DMS 273 (cell line): ENCODE results near the gene ORC5.

Experiments
- DNase-seq: peaks from one replicate; lab custom pipeline; 2025; ENCODE audit not compliant: unreplicated experiment; lab: John Stamatoyannopoulos, UW

ORC5 gene

GRCh38 chr7:104130726-104131125 lies 77.1 kb downstream of the ORC5 start:
- no peak for DNase-seq

GRCh38 chr7:104127204-104127603 lies 80.6 kb downstream of the ORC5 start:
- peak; percentile 68 for DNase-seq

DNA sequence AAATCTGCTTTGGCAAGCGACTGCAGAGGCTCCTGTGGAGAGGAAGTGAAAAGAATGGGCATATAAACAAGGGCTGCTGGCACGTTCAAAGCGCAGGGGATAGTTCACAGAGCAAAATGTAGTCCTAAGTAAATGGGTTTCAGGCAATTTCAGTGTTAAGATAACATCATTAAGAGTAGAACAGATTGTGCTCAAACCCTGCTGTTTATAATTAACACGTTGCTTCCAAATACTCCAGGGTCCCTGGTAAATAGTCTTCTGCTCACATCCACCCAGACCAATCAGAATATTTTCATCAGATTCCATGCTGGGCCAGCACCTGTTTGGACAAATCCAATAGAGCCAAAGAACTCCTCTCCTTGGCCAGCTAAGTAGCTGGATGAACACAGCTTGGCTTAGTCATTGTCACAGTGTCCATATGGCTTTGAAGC lies 81.4 kb downstream of the ORC5 start:
- peak; percentile 98 for DNase-seq

GRCh38 chr7:104124893-104125477 lies 82.8 kb downstream of the ORC5 start:
- peak; percentile 28 for DNase-seq

DNA sequence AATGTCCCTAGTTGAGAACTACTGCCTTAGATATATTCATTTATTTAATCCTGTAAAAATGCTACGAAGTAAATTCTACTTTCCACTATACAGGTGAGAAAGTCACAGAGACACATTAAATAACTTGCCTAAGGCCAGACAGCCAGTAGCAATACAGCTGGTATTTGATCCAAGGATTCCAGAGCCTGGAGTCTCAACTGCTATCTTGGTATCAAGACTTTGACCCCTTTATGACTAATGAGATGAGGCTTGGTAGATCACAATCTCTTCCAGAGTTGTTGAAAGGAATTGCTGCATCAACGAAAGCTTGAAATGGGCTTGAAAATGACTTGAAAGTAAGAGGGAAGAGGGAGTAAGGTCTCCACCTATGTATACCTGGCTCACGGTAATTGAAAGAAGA lies 83.3 kb downstream of the ORC5 start:
- no peak for DNase-seq

DNA sequence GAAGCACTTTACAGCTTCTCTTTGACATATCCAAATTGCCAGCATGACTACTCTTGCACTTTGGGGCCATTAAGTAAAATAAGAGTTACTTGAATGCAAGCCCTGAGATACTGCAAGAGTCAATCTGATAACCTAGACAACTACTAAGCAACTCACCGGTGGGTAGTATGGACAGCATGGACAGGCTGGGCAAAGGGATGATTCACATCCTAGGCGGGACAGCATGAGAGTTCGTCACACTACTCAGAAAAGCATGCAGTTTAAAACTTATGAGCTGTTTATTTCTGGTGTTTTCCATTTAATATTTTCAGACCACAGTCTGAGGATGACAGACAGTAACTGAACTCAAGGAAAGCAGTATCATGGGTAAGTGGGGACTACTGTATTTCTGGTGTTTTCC lies 84.0 kb downstream of the ORC5 start:
- no peak for DNase-seq

DNA sequence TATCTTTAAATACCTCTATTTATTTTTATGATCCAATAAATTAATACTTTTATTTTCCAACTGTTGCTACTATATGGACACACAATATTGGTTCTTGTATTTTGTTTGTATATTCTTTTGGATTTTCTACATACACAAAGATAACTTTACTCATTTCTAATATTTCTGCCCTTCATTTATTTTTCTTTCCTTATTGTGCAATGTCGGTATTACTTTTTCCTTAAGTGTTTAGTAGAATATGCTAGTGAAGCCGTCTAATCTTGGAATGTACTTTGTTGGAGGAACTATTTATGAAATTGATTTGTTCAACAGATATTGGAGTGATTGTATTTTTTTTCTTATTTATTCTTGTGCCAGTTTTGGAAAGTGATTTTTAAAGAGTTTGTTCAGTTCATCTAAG lies 94.0 kb downstream of the ORC5 start:
- DNase-seq: no peak

DNA sequence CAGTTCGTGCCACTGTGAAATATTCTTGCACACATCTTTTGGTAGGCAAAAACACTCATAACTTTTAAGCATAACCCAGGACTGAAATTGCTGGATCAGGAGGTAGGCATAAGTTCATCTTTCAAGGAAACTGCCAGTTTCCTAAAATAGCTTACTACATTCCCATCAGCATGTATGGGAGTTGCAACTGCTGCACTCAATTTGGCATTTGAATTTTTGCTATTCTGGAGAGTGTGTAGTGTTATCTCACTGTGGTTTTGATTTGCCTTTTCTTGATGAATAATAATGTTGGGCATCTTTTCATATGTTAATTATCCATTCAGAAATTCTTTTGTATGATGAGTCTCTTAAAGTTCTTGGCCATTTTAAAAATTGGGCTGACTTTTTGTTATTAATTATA lies 95.2 kb downstream of the ORC5 start:
- DNase-seq: no peak

DNA sequence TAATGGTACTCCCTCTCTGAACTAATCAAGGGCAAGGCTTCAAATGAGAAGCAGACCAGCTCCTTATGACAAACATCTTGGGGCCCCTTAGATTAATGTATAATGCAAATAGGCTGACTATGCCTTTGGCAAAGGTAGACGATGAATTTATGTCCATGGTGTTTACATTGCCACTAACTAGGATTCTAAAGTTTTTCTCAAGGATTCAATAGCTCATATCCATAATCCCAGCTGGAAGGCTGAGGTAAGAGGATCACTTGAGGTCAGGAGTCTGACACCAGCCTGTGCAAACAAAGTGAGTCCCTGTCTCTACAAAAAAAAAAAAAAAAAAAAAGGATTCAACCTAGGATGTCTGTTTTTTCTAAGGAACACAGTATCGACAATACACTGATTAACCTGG lies 96.5 kb downstream of the ORC5 start:
- DNase-seq: peak; percentile 19

- peak; percentile 77 for DNase-seq
Measured at GRCh38 chr7:104106108-104106905, 101.5 kb downstream of the ORC5 start.

DNA sequence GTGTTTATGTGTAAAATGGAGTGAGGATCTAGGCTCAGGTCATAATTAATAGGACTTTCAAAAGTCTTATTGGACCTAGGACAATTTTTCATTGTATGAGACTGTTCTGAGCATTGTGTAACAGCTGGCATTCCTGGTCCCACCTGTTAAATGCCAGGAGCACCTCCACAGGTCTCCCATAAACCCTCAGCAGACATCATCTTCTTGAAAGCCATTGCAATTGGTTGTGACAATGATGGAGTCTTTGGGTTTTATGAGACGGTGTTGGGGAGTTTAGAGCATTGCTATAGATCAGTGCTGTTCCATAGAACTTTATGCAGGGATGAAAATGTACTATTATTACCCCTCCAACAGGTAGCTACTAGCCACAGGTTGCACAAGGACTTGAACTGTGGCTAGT lies 108.9 kb downstream of the ORC5 start:
- DNase-seq: no peak

- DNase-seq: peak; percentile 74
Measured at GRCh38 chr7:104096683-104097082, 111.1 kb downstream of the ORC5 start.

DNA sequence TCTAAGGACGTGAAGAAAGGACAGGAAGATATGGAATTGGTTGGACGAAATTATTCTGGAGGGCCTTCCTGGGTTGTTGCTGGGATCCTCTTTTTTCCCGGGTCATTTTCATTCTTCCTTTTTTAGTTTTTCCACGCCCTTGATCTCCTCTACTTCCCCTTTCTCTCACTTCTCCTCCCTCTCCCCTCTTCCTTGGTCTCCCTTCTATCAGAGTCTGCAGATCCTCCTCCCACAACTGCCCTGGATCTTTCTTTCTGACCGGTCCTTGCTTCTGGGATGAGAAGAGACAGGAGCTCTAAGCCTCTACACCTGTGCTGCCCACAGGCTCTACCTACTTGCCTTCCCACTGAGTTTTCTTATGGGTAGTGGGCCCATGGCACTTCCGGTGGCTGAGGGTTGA lies 114.7 kb downstream of the ORC5 start:
- DNase-seq: no peak

DNA sequence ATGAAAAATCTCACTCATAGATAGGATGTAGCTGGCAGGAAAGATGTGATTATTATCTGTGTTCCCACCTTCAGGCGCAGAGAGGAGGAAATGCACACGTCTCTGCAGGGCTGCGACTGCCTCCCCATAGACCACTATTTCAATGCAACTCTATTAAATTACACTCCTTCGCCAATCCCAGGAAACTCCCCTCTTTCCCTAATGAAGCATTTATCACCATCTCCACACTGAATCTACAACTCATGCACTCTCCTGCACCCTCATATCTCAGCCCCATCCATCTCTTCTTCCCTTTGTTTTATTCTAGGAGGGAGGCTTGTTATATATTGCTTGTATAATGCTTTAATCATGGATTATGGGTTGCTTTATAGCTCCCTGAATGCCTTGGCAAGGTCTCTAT lies 116.6 kb downstream of the ORC5 start:
- DNase-seq: no peak

DNA sequence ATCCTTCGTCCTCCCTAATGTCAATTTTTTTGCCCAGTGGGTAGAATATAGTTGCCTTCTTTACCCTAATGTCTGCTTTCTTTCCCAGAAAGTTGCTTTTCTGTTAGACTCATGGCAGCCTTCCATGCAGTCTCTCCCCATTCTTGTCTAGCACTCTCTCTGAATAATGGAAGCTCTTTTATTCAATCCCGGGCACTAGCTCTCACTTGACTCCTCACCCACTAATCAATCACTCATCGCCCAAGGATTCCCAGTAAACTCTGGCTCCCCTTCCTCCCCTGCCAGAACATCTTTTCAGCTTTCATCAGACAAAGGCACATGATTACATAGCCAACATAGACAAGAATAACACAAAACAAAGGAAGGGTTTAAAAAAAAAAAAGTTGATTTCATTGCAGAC lies 118.2 kb downstream of the ORC5 start:
- no peak for DNase-seq

- DNase-seq: no peak
Measured at GRCh38 chr7:104089061-104089460, 118.8 kb downstream of the ORC5 start.
